Lung (tissue), 12 donors: ENCODE data around the gene TMTC2. TPM values are rescaled to one million over a fixed set of nuclear protein-coding genes. Genes with fewer than 3 reads are reported as not detected.

ENCODE experiments used
- ATAC-seq: fragments of 200-7000 bp; cut with Tn5 transposase; one replicate; pipeline ENCODE4 v1.9.1; 2020; ENCODE audit warnings: moderate number of reproducible peaks; ENCODE audit not compliant: insufficient read depth, low FRiP score
- DNase-seq, 3 donors: peaks; one replicate each; pipeline ENCODE4 v3.0.0-alpha.2; 2013 to 2017
- H3K27ac ChIP-seq, 2 donors: one replicate each; pipeline ENCODE4 v1.5.1; 2013; ENCODE audit warnings: mild to moderate bottlenecking in 2 of 2, moderate library complexity in 2 of 2, control low read depth in 1 of 2, inconsistent platforms in 1 of 2, low read depth in 1 of 2, low read length in 1 of 2
- H3K27me3 ChIP-seq, 3 donors: one replicate each; pipeline ENCODE4 v1.5.1; 2013; ENCODE audit warnings: low read length in 2 of 3; ENCODE audit not compliant: control insufficient read depth in 3 of 3, insufficient read depth in 3 of 3
- H3K36me3 ChIP-seq, 4 donors: one replicate each; pipeline ENCODE4 v1.5.1; 2013; ENCODE audit warnings: low read length in 4 of 4, mild to moderate bottlenecking in 1 of 4, moderate library complexity in 1 of 4; ENCODE audit not compliant: control insufficient read depth in 4 of 4, insufficient read depth in 4 of 4
- H3K4me1 ChIP-seq, 5 donors: one replicate each; pipeline ENCODE4 v1.5.1; 2013; ENCODE audit warnings: low read length in 5 of 5, mild to moderate bottlenecking in 2 of 5, moderate library complexity in 1 of 5; ENCODE audit not compliant: control insufficient read depth in 5 of 5, insufficient read depth in 5 of 5
- H3K4me3 ChIP-seq: one replicate; pipeline ENCODE4 v1.5.1; 2013; ENCODE audit warnings: mild to moderate bottlenecking, control low read depth, moderate library complexity
- H3K9ac ChIP-seq, 2 donors: one replicate each; pipeline ENCODE4 v1.5.1; 2013; ENCODE audit warnings: low read length in 2 of 2, control low read depth in 1 of 2; ENCODE audit not compliant: insufficient read depth in 1 of 2
- H3K9me3 ChIP-seq, 4 donors: one replicate each; pipeline ENCODE4 v1.5.1; 2013; ENCODE audit warnings: low read length in 3 of 4, mild to moderate bottlenecking in 1 of 4, moderate library complexity in 1 of 4; ENCODE audit not compliant: control insufficient read depth in 4 of 4, insufficient read depth in 3 of 4
- WGBS, 2 donors: extraction: QIAGEN DNeasy Blood & Tissue Kit; methylation state at CpG; one replicate each; pipeline ENCODE4 v1.1.7; 2013; 5-methylcytosine and 5-hydroxymethylcytosine counted together
- polyA plus RNA-seq, 2 donors: library from polyadenylated mRNA; stranded (reverse); fragments of 200-250 nt; gene quantifications; one replicate each; pipeline ENCODE4 v1.2.1, GENCODE V29; 2013
- total RNA-seq, 2 donors: library from RNA; depleted of rRNA in 1 of 2; stranded (reverse); fragments of >200 nt in 1 of 2; gene quantifications; one replicate each; pipeline ENCODE4 v1.2.1, GENCODE V29; 2014 to 2021
- TF ChIP-seq, protein P1 (sequence below): IDR thresholded peaks from 2 replicates; pipeline ENCODE4 v1.5.1; 2012; ENCODE audit warnings: mild to moderate bottlenecking; ENCODE audit errors: control extremely low read depth, extremely low read depth
- donor health status: control.
- donor health status: control.
- donor health status: Bipolar disorder and iron deficiency.
- donor health status: healthy.
- donor health status: DM: yes; HTN: yes; CAD: no.

The TMTC2 gene
- total and polyA plus RNA-seq, 4 donors: 5.3 to 77.1 (median 14.0) TPM

DNA sequence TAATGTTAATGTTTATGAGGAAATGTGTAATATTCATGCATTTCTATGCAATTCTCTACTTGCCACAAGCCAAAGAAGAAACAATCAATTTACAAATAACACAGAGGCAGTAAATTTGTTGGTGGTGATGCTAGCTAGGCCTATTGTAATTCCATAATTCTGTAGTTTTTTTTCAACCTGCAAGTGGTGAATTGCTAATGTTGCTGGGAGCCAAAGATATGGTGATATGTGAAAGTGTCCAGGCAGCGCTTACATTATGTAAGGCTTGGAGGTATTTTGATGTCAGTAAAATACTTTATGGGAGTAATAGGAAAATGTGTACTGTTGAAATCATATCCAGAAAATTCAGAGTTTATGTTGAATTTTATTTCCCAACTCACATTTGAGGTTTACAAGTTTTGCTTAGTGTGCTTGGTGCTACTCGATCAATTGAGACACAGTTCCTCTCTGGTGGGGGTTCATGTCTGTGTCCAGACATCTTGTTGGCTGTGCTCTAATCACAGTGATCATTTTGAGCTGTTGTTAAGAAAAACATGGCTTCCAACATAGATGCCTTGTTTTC is 23.2 kb downstream of the TMTC2 start:
- ATAC-seq (no peak), DNase-seq (no peak)
- H3K27ac ChIP-seq: no peak overlapping the region
- peaks cover 0 to 14% (median 0%) of the 10 kb centered on the region in 5 donors for H3K4me1 ChIP-seq
- WGBS, 2 donors: 91 to 98% methylated on average over 2 of the region's 2 CpGs
- H3K36me3 ChIP-seq: peaks cover 0 to 16% (median 8%) of the 10 kb centered on the region in 4 donors
- no peaks in the 10 kb centered on the region for H3K27me3 ChIP-seq
- H3K9ac ChIP-seq: no peak overlapping the region
- no peak overlapping the region for H3K4me3 ChIP-seq
- TF ChIP-seq, protein P1, sequence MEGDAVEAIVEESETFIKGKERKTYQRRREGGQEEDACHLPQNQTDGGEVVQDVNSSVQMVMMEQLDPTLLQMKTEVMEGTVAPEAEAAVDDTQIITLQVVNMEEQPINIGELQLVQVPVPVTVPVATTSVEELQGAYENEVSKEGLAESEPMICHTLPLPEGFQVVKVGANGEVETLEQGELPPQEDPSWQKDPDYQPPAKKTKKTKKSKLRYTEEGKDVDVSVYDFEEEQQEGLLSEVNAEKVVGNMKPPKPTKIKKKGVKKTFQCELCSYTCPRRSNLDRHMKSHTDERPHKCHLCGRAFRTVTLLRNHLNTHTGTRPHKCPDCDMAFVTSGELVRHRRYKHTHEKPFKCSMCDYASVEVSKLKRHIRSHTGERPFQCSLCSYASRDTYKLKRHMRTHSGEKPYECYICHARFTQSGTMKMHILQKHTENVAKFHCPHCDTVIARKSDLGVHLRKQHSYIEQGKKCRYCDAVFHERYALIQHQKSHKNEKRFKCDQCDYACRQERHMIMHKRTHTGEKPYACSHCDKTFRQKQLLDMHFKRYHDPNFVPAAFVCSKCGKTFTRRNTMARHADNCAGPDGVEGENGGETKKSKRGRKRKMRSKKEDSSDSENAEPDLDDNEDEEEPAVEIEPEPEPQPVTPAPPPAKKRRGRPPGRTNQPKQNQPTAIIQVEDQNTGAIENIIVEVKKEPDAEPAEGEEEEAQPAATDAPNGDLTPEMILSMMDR: no peak
- no peaks in the 10 kb centered on the region for H3K9me3 ChIP-seq

DNA sequence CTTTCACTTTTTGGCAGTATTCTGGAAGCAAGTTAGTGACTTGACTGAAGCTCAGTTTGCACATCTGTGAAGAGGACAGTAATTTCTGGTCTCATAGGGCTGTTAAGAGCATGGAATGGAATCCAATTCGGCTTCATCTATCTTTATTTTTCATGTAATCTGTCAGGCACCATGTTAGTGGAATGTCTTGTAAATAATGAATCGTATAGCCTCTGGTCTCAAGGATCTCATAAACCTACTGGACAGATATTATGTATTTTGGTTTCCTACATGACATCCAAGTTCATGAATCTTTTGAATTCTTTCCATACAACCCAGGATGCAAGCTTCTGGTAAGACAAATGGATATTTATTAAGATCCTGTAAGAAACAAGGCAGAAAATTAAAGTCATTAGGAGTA is 24.0 kb downstream of the TMTC2 start:
- Histone ChIP-seq H3K9ac (no peak overlapping the region), H3K4me1 (peaks cover 0 to 14% (median 0%) of the 10 kb centered on the region in 5 donors), H3K27ac (no peak overlapping the region), H3K36me3 (peaks cover 0 to 15% (median 5%) of the 10 kb centered on the region in 4 donors), H3K4me3 (no peak overlapping the region), H3K27me3 (no peaks in the 10 kb centered on the region), H3K9me3 (no peaks in the 10 kb centered on the region)
- ATAC-seq: no peak
- 95% methylated on average over 2 of the region's 2 CpGs for WGBS, 2 donors
- TF ChIP-seq, protein P1: no peak
- no peak for DNase-seq

DNA sequence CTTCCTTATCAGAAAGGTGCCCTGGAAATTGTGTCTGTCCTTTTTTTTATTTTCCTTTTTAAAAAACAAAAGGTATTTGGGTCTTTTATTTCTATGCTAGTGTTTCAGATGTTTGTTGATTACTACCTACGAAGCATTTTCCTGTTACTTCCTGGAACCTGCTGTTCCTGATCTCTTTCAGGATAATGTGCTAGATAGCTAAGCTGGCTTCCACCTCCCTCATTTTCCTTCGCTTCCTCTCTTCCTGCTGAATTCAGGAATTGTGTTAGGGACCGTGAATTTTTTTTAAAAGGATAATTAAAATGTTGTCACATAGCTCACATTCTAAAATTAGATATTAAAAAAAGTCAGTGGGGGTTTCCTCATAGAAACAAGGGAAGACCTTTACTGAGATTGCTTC is 27.7 kb downstream of the TMTC2 start:
- 62 to 81% methylated on average over 3 of the region's 3 CpGs for WGBS, 2 donors
- ATAC-seq: no peak
- no peak for DNase-seq
- Histone ChIP-seq H3K27me3 (no peaks in the 10 kb centered on the region), H3K4me3 (no peak overlapping the region), H3K9ac (no peak overlapping the region), H3K27ac (no peak overlapping the region), H3K36me3 (peaks cover 0 to 21% (median 6%) of the 10 kb centered on the region in 4 donors), H3K4me1 (no peaks in the 10 kb centered on the region), H3K9me3 (no peaks in the 10 kb centered on the region)
- TF ChIP-seq, protein P1: no peak

DNA sequence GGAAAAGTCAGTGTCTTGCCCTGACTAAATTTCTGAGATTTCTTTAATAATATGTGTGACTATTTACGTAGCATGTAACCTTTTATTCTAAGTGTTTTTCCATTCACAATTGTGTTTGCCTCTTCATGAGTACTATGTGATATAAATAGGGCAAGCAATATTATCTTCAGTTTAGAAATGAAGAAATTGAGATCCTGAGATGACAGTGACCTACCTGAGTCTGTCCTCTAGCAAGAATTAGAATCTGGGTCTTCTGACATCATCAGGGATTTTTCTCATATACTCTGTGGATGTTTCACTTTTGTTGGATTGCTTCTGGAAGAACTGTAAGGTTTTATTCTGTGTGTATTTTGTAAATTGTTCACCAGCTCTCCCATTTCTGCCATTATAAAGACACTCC is 35.0 kb downstream of the TMTC2 start:
- ATAC-seq (no peak), DNase-seq (no peak)
- H3K27ac ChIP-seq: no peak overlapping the region
- H3K9me3 ChIP-seq: no peaks in the 10 kb centered on the region
- WGBS, 2 donors: 95 to 97% methylated on average over 1 of the region's 1 CpG
- no peaks in the 10 kb centered on the region for H3K4me1 ChIP-seq
- no peak overlapping the region for H3K9ac ChIP-seq
- H3K27me3 ChIP-seq: no peaks in the 10 kb centered on the region
- TF ChIP-seq, protein P1: no peak
- H3K36me3 ChIP-seq: peaks cover 0 to 14% (median 1%) of the 10 kb centered on the region in 4 donors
- no peak overlapping the region for H3K4me3 ChIP-seq
